NCI-H1417 treated with DMSO at 0.1 percent for 48 hours (cell line): ENCODE measurements around the gene IDS.
"Not testable (repeated sequence)": the region's sequence is repeated elsewhere in the genome, so short reads cannot be mapped to it uniquely, and the experiment has no call there.

Experiments
- DNase-seq: peaks from one replicate; lab custom pipeline; 2025; lab: John Stamatoyannopoulos, UW

Gene IDS

DNA sequence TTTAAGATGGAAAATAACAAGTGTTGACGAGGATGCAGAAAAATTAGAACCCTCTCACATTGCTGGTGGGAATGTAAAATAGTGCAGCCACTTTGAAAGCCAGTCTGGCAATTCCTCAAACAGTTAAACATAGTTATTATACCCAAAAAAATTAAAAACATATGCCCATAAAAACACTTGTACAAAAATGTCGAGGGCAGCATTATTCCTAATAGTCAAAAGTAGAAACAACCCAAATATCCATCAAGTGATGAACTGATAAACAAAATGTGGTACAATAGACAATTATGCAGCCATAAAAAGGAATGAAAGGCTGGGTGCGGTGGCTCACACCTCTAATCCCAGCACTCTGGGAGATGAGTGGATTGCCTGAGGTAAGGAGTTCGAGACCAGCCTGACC, 6.3 kb downstream of the IDS start:
- DNase-seq: no peak

DNA sequence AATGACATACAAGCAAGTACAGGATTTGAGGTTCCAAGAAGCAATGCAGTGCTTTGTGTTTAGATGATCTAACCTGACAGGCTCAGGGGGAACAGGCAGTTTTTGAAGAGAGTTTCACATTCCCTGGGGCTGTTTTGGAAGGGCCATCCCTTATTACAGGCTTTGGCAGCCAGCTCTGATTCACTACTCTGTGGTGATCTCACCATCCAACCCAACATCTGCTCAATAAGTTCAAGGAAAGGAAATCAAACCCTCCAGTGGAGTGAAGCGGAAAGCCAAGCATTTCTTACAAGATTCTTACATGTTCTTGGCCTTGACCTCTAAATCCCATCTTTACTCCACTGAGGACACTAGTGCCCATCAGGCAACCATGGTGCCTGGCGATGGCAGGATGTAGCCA, 7.5 kb downstream of the IDS start:
- no peak for DNase-seq

GRCh38 chrX:149497054-149497453, 8.1 kb downstream of the IDS start:
- DNase-seq: no peak

DNA sequence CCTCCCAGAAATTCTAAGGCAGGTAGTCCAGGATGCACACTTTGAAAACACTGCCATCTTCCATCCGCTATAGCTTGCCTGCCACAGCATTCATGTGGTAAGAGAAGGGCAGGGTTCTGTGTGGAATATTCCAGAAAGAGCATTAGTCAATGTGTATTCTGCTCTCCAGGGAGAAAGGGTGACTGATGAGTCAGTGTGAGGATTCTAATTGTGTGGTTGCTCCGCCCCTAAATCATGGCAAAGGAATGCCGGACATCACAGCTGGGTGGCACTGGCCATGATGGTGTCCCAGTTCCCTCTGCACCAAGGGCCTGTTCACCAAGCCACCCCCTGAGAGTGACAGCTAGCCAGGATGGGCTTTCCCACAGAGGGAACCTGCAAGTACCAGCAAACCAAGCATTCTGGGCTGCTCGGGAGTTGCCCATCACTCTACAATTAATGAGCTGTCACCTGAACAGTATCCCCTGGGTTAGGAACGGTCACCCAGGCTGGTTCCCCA, 9.5 kb downstream of the IDS start:
- DNase-seq: no peak

GRCh38 chrX:149494844-149495565, 10.1 kb downstream of the IDS start:
- no peak for DNase-seq

GRCh38 chrX:149493567-149494562, 11.2 kb downstream of the IDS start:
- no peak for DNase-seq

DNA sequence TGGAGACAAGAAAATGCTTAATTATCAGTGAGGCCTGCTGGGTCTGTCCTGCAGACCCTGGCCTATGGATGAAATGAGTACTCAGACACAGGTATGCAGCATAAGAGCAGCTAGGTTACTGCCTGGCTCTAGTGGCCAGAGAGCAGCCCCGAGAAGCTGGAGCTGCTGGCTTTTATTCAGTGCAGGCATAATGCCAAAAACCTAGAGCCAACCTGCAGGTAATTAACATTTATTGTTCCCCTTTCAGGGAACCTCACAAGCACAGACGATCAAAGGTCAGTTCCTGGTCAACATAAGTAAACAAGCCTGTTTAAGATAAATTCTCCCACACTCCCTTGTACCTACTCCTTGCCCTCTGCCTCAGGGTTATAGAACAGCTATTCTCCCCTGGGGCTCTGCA, 13.3 kb downstream of the IDS start:
- no peak for DNase-seq

DNA sequence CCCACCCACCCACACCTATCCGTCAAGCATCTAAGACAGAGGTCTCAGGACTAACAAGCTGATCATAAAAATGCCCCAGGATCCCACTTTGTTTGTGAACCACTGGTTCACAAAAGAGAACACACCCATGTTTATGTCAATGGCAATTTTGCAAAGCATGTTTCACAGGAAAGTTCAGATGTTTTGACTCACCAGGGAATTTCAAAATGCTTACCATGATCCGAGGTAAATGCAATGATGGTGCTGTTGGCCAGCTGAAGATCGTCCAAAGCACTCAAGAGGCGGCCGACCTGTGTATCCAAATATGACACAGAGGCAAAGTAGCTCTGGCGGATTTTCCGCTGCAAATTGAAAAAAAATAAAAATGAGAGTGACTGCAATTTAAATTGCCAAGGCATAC, 15.0 kb downstream of the IDS start:
- no peak for DNase-seq

DNA sequence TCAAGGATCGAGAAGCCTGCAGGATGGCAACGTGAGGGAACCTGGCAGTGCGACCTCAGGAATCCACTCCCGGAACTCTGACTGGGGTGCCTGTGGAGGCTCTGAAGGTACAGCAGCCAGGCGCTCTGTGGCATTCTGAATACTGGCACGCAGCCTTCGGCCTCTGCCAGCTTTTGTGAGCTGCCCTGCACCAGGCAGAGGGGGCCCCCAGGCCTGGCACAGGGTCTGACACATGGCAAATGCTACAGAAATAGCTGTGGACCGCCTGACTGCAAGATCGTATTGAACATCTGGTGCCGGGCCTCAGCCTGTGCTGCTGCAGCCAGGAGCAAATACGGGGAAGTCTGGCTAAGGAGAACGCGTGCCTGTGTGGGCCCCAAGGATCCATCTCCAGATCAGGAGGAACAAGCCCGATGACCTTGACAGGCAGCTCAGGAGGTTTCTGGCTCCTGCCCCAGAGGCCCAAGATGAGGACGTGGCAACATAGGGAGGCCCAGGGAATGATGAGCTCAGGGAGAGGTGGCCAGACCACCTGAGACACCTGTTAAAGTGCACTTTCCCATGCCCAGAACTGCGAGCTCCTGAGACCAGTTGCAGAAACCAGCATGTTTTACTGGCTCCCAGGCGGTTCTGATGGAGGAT, 16.6 kb downstream of the IDS start:
- not testable (repeated sequence) for DNase-seq

GRCh38 chrX:149488008-149488407, 17.1 kb downstream of the IDS start:
- not testable (repeated sequence) for DNase-seq

DNA sequence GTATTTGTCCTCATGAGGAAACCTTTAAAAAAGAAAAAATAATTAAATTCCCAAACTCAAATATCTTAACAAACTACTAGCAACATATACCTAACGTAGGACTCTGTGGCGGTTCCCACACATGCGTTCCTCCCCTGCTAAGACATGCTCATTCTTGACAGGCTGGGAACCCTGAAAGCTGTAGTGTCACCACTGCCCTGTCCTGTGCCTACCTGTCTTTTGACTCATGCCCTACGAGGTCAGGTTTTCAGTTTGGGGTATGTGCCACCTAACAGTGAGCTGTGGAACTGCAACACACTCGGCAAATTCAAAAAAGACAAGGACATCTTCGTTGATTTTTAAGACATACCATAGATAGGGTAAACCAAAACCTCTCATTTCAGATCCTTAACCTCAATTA, 17.8 kb downstream of the IDS start:
- DNase-seq: no peak

GRCh38 chrX:149476513-149476912, 28.6 kb downstream of the IDS start:
- DNase-seq: no peak

DNA sequence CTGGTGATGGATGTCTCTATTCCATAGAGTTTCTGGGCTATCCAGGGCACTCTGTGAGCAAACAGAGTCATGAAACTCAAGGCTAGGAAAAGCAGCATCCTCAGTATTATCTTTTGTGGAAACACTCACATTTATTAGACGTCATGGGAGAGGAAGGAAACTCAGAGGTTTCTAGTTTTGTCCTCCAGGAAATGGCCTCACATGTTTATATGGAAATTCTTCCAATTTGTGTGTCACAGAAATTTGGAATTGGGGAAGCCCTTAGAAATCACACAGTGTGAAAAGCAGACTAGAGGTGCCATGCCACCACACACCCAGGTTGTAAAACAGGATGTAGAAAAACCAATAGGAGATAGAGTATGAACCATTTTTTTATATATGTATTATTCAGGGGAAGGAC, 31.1 kb downstream of the IDS start:
- DNase-seq: no peak

DNA sequence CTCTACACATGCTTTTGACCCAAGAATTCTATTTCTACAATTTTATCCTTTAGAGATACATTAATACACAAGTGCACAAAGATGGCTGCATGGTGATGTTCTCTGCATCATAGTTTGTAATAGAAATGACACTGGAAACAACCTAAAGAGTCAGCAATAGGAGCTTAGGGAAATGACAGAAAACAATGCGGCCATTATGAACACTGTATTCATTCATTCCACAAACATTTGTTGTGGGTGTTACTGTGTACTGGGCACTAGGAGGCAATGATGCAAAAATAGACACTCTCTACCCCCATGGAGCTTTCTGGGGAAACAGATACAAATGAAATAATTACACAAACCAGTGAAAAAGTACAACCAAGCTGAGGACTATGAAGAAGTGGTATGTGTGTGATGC, 32.0 kb downstream of the IDS start:
- no peak for DNase-seq

- no peak for DNase-seq
These were observed 32.5 kb downstream of the IDS start for GRCh38 chrX:149472625-149473024.

DNA sequence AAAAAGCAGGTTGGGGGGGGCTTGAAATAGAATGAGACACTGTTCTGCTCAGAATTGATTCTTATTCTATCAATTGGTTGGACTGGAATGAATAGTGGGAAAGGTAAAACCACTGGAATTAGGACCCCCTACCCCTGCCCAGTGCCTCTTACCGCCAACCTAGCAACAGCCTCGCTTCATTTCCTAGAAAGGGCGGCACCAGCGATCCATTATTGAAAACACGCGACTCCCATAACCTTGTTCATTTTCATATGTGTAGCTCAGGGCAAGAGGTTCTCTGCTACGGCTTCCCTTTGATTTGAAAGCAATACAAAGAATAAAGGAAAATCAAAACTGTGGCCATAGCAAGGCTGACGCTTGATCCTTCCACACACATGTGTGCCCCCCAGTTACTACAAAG, 33.7 kb downstream of the IDS start:
- no peak for DNase-seq

DNA sequence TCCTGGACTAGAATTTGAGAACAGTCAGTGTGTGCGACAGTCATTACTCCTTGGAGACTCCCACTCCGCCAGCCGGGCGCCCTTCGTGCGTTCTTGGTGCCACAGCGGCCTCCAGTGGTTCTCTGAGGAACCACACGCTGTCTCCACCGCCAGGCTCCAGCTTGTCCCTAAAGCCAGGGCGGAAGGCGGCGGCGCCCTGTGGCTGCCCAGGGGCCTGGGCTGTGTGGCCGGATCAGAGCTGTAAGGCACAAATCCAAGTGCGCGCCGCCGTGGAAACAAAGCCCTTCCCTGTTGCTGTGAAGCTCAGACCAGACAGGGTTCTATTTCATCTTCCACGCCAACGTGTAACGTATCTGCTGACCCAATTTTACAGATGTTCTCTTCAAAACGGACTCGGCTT, 34.2 kb downstream of the IDS start:
- DNase-seq: no peak

DNA sequence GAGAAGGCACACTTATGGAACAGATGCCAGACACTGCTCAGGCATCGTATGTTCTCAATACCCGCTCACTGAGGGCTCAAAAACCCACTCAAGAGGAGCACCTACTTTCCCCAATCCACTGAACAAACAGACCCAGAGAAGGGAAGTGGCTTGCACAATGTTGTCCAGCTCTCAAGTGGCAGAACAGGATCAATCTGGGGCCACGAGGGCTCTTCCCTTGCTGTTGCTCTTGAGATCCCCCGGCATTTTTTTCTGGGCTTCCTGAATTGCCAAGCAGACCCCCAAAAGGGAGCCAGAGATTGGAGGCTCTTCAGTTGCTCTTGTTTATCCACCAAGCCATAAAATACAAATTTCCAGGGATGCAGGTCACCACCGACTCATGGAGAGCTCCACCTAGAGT, 35.7 kb downstream of the IDS start:
- no peak for DNase-seq

GRCh38 chrX:149467920-149468319, 37.2 kb downstream of the IDS start:
- DNase-seq: no peak

GRCh38 chrX:149467461-149467860, 37.6 kb downstream of the IDS start:
- no peak for DNase-seq

DNA sequence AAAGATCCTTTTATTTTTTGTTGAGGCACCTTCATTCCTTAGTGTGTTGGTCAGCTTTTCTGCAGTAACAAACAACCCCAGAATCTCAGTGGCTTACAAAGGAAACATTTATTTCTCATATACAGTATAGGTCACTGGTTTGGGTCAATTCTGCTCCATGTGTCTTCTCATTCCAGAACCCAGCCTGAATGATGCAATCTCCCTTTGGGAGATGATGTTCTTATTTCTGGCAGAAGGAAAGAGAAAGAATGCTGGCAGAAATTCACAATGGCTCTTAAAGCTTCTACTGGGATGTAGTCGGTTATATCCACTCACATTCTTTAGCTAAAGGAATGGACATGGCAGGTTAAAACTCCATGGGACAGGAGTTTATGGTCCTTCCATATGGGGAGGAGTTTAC, 42.3 kb downstream of the IDS start:
- DNase-seq: no peak

DNA sequence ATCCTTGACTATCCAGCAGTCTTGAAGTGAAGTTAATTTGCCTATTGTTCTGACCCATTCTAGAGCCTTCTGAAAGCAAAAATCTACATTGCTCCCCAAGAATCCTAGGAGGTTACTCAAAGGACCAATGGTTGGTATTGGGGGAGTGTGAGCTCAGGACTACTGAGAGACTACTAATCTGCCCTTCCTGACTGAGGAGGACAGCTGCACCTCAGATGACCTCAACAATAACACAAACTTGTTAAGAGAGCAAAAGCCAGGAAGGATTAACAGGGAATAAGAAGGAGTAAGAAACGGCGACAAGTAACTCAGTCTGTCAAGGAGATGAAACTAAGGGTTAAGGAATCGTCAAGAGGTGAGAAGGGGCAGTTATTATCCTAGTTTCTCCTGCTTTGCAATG, 43.4 kb downstream of the IDS start:
- no peak for DNase-seq

GRCh38 chrX:149458586-149458985, 46.5 kb downstream of the IDS start:
- DNase-seq: no peak
